OCI-LY7 (cell line): ENCODE results near the gene SRRM5. TPM values are rescaled to one million over a fixed set of nuclear protein-coding genes. Genes with fewer than 3 reads are reported as not detected.
A peak's percentile ranks its signal among the peaks of the same experiment; 100 is the strongest.

Experiments
- BruUV-seq: library from RNA; stranded (reverse); fragments of 400-500 nt; replicated peaks from 2 replicates; lab custom pipeline; 2021; lab: Mats Ljungman, UMichigan
- CTCF ChIA-PET: fragments of 300-600 bp; sonication (Branson Sonifier 250); formaldehyde crosslinking; loops from one replicate; lab custom pipeline; 2022; ENCODE audit warnings: antibody characterized with exemption; ENCODE audit not compliant: unreplicated experiment; lab: Charles Lee
- POLR2A ChIA-PET: fragments of 300-600 bp; sonication (Branson Sonifier 250); formaldehyde crosslinking; loops from one replicate; lab custom pipeline; 2022; ENCODE audit warnings: antibody characterized with exemption; lab: Charles Lee
- DNase-seq: peaks from one replicate; pipeline ENCODE4 v3.0.0-alpha.2; 2015; ENCODE audit warnings: low spot score
- H2AFZ ChIP-seq: fragments of 200-600 bp; sonication (generic), shearing (Covaris generic); 2 replicates; pipeline ENCODE4 v1.6.1; 2014; ENCODE audit warnings: mild to moderate bottlenecking, antibody characterized with exemption, low read length, moderate library complexity
- H3K27ac ChIP-seq: fragments of 200-600 bp; sonication (generic); 2 replicates; pipeline ENCODE4 v1.5.1; 2014; ENCODE audit warnings: mixed run types, low read depth, mild to moderate bottlenecking, moderate library complexity, low read length, inconsistent platforms; ENCODE audit not compliant: poor library complexity, severe bottlenecking
- H3K36me3 ChIP-seq: fragments of 200-600 bp; sonication (generic); 2 replicates; pipeline ENCODE4 v1.6.1; 2014; ENCODE audit warnings: mild to moderate bottlenecking, antibody characterized with exemption, low read length, moderate library complexity, mixed read lengths; ENCODE audit not compliant: insufficient read depth
- H3K4me1 ChIP-seq: fragments of 200-600 bp; sonication (generic); 2 replicates; pipeline ENCODE4 v1.5.1; 2014; ENCODE audit warnings: mild to moderate bottlenecking, low read length; ENCODE audit not compliant: insufficient read depth, poor library complexity, severe bottlenecking
- H3K4me2 ChIP-seq: fragments of 200-600 bp; sonication (generic); 2 replicates; pipeline ENCODE4 v1.6.1; 2014; ENCODE audit warnings: mild to moderate bottlenecking, low read length
- H3K4me3 ChIP-seq: fragments of 200-600 bp; sonication (generic); 2 replicates; pipeline ENCODE4 v1.5.1; 2014; ENCODE audit warnings: mild to moderate bottlenecking, low read depth, low read length; ENCODE audit not compliant: poor library complexity, severe bottlenecking
- H3K79me2 ChIP-seq: fragments of 200-600 bp; sonication (generic); 2 replicates; pipeline ENCODE4 v1.6.1; 2016; ENCODE audit warnings: low read depth, mild to moderate bottlenecking, low read length, moderate library complexity, mixed read lengths; ENCODE audit not compliant: insufficient read depth
- H3K9me2 ChIP-seq: fragments of 200-600 bp; sonication (generic); 2 replicates; pipeline ENCODE4 v1.6.1; 2016; ENCODE audit warnings: mild to moderate bottlenecking, low read length, mixed read lengths; ENCODE audit not compliant: insufficient read depth
- H3K9me3 ChIP-seq: fragments of 200-600 bp; sonication (generic); 2 replicates; pipeline ENCODE4 v1.6.1; 2014; ENCODE audit warnings: mild to moderate bottlenecking, mixed run types, low read length, mixed read lengths
- H4K20me1 ChIP-seq: fragments of 200-600 bp; sonication (generic); 2 replicates; pipeline ENCODE4 v1.6.1; 2014; ENCODE audit warnings: mild to moderate bottlenecking, antibody characterized with exemption, low read length, moderate library complexity, mixed read lengths; ENCODE audit not compliant: insufficient read depth
- CTCF ChIP-seq: fragments of 200-600 bp; sonication (generic); conservative IDR thresholded peaks from 2 replicates; pipeline ENCODE4 v1.5.1; 2014; ENCODE audit warnings: mild to moderate bottlenecking, antibody characterized with exemption, low read length, moderate library complexity, mixed read lengths
- EZH2phosphoT487 ChIP-seq: fragments of 200-600 bp; sonication (generic); IDR thresholded peaks from 2 replicates; pipeline ENCODE4 v1.6.1; 2018; ENCODE audit warnings: low read depth, borderline replicate concordance, mild to moderate bottlenecking, mixed run types, antibody characterized with exemption, low read length, moderate library complexity, mixed read lengths
- intact Hi-C: fragments of 100-400 bp; cut with micrococcal nuclease; formaldehyde crosslinking; loops from one replicate; pipeline ENCODE4 v1.10.0; 2022; ENCODE audit not compliant: unreplicated experiment
- total RNA-seq, 2 experiments: library from RNA; depleted of rRNA in 1 of 2; stranded (reverse); fragments of >200 nt in 1 of 2; shearing (Covaris generic) in 1 of 2; gene quantifications; 2 replicates each; pipeline ENCODE4 v1.2.3, GENCODE V29; 2014 to 2022

The SRRM5 gene
- total RNA-seq, 2 experiments from 2014 or later, result 0.61 to 0.73 TPM

- Histone ChIP-seq H3K4me2 (peak overlapping the region; percentile 89), H3K36me3 (peaks cover 9% of the 10 kb centered on the region), H3K9me3 (no peaks in the 10 kb centered on the region), H4K20me1 (no peaks in the 10 kb centered on the region), H3K4me1 (peaks cover 19% of the 10 kb centered on the region), H3K4me3 (peak overlapping the region; percentile 72), H3K79me2 (peaks cover 42% of the 10 kb centered on the region), H2AFZ (peak overlapping the region; percentile 12), H3K27ac (peak overlapping the region; percentile 79), H3K9me2 (no peaks in the 10 kb centered on the region)
- ChIA-PET POLR2A (interaction anchor here (0.7 kb wide), 1 partner anchor 22 kb away, joined by 9 read pairs; the partner anchor contains the start of gene ZNF576), CTCF (no interaction called here)
- no peak for TF ChIP-seq CTCF
- no peak for TF ChIP-seq EZH2phosphoT487
- BruUV-seq, result TSS peak; percentile 80
- intact Hi-C loops, result no loop called here
- DNase-seq, result peak; percentile 80
Observed at GRCh38 chr19:43618921-43619261, 7.0 kb downstream of the SRRM5 start.

- no peaks in the 10 kb centered on the region for H3K9me2 ChIP-seq
- H2AFZ ChIP-seq, result peak within 1 kb of the TSS; percentile 12
- peaks cover 19% of the 10 kb centered on the region for H3K4me1 ChIP-seq
- DNase-seq, result peak; percentile 97
- 0 out of 2 replicates have a peak, but pooled peaks cover 4% of the 10 kb centered on the region for H3K36me3 ChIP-seq
- TF ChIP-seq CTCF (no peak), EZH2phosphoT487 (no peak)
- no TSS peak for BruUV-seq
- H3K27ac ChIP-seq, result peak within 1 kb of the TSS; percentile 79
- ChIA-PET POLR2A (no interaction called here), CTCF (no interaction called here)
- peak within 1 kb of the TSS; percentile 72 for H3K4me3 ChIP-seq
- H3K9me3 ChIP-seq, result no peaks in the 10 kb centered on the region
- intact Hi-C loops, result no loop called here
- H3K4me2 ChIP-seq, result peak within 1 kb of the TSS; percentile 89
- H4K20me1 ChIP-seq, result no peaks in the 10 kb centered on the region
- peaks cover 42% of the 10 kb centered on the region for H3K79me2 ChIP-seq
Observed at GRCh38 chr19:43619262-43620060, 7.6 kb downstream of the SRRM5 start, which contains the start of gene ZNF428. TSS of gene ZNF428 (minus strand) at chr19:43619629. CDS start at chr19:43614304, 5,325 bp downstream.
